Globus pallidus (tissue), 1 donor: ENCODE data around the gene SLC2A8.
A peak's percentile ranks its signal among the peaks of the same experiment; 100 is the strongest.

Experiments used
- DNase-seq: peaks from one replicate; pipeline ENCODE4 v3.0.0-alpha.2; 2015; ENCODE audit warnings: low spot score

SLC2A8 gene

DNA sequence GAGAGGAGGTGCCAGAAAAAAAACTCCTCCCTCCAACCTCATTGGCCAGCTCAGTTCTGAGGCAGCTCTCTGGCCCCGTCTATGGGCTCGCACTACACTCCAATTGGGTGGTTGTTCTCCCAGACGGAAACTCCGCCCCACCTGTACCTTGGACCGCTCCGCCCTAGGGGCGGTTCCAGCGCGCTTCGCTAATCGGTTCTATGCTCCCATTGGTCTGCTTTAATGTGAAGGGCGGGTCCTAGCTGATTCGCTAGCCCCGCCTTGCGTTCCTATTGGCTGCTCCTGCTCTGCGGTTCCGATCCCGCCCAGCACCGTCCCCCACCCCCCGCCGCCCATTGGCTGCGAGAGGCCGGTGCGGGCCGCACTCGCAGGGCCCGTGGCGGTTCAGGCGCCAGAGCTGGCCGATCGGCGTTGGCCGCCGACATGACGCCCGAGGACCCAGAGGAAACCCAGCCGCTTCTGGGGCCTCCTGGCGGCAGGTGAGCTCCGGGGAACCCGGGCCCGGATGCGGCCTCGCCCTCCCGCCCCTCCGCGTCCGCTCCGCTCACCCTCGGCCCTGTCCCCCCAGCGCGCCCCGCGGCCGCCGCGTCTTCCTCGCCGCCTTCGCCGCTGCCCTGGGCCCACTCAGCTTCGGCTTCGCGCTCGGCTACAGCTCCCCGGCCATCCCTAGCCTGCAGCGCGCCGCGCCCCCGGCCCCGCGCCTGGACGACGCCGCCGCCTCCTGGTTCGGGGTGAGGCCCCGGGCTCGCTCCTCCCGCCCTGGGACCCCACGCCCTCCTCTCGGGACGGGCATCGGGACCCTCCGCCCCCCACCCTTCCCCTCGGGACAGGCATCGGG, at the start of gene SLC2A8:
Gene SLC2A8, plus strand, starts transcription at position 362 of the 838 bp plus-strand sequence. Its CDS starts 62 bp downstream, at position 424.
- DNase-seq: peak; percentile 100

- no peak for DNase-seq
Observed at GRCh38 chr9:127347831-127348776, 48.9 kb upstream of the SLC2A8 start.

- no peak for DNase-seq
Observed at GRCh38 chr9:127349483-127350113, 47.4 kb upstream of the SLC2A8 start.

DNA sequence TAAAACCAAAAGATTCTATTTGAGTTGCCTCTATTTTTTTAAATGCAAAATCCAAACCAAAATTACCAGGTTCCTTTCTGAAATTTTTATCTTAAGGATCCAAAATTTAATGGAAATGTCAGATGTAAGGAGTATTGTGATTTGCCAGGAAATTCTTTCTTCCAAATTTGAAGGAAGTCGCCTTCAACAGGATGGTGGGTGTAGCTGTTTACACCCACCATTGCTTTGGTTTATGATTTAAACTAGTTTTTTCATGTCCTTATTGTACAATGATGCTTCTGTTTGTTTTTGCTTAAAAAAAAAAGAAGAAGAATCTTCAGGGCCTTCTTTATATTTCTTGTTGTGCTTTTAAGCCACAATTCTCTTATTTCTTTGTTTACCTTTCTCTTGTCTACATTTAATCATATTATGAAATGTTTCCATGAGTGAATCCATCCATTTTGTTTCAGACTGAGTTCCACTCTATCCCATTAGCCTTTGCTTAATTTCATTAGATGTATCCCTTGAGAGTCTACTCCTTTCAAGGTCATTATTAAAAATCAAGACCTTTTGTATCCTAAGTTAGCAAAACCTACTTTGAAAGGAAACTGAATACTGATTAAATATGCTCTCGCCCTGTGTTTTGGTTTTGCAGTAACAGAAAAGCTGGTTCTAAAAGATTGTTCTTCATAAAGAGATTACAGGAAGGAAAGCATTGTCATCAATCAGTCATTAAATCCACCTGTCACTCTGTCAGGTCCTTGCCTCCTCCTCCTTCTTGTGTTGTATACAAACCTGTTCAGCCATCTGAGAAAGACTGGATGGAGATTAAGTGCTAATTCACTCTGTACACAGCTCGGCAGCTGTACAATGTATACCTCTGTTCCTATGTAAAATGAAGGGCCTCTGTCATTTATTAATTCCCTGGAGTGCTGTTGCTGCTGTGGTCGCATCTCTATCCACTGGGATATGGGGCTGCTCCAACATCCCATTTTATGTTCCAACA, 45.5 kb upstream of the SLC2A8 start:
- DNase-seq: no peak

- no peak for DNase-seq
Observed at GRCh38 chr9:127353882-127354281, 43.1 kb upstream of the SLC2A8 start.

DNA sequence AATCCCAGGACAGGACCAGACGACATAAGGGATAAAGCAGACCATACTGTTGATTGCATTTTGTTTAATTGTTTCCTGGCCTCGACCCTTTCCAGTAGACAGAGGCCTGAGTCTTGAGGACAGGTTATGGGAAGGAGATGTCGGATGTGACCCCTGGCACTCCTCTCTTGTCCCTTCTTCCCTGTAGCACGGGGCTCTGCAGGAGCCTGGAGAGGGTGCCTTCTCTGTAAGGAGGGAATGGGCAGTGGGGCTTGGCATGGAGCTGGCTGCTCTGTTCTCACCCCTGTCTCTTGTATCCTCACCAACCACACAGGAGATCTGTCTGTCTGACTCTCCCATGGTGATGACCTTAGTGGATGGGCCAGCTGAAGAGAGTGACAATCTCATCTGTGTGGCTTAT, 40.1 kb upstream of the SLC2A8 start:
- no peak for DNase-seq

GRCh38 chr9:127358023-127358535, 38.9 kb upstream of the SLC2A8 start:
- no peak for DNase-seq

DNA sequence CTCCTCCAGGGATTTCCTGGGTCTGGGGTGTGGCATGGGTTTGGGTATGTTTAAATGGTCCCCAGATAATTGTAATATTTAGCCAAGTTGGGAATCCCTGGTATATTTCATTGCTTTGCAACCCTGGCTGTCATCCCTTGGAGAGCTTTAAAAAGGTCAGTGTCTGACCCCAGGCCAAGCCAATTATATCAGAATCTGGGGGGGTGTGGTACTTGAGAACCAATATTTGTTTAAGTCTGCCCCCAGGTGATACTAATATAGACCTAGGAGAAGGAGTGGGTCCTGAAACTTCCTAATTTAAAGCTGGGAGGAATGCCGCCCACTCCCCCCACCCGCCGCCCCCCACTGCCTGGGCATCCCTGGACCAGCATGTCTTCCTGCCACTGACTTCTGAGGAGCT, 38.2 kb upstream of the SLC2A8 start:
- no peak for DNase-seq

GRCh38 chr9:127360250-127360649, 36.7 kb upstream of the SLC2A8 start:
- DNase-seq: peak; percentile 32

- DNase-seq: peak; percentile 40
Observed at GRCh38 chr9:127360829-127361228, 36.1 kb upstream of the SLC2A8 start.

- no peak for DNase-seq
Observed at GRCh38 chr9:127361561-127361960, 35.4 kb upstream of the SLC2A8 start.

DNA sequence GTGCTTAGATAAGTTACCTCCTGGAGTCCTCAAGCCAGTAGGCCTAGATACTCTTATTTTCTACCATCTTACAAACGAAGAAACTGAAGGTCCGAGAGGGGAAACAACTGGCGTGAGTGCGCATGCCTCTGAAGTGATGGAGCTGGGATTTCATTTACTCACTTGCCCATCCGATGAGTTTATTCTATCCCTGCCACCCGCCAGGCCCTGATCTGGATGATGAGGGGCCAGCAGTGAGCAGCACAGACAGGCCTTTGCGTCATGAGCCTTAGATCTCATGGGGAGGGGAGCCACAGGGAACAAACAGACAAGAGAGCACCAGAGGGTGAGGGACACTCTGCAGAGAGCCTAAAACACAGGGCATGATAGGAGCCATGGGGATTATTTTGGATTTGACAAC, 34.1 kb upstream of the SLC2A8 start:
- DNase-seq: no peak

GRCh38 chr9:127365461-127365860, 31.5 kb upstream of the SLC2A8 start:
- no peak for DNase-seq

DNA sequence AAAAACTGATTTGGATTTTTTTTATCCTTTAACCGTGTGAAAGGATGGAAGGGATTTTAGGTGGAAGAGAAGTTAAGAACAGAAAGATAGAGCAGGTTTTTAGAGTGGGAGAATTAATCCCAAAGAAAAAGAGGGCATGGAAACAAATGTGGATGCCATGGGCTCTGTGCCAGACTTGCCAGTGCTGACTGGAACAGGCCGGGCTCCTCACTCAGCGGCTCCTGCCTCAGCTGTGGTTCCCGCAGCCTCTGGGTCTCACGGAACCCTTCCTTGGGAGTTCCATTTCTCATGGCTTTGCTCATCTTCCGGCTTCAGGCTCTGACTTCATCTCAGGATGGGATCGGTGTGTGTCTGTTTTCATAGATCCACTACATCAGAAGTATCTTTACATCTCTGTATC, 30.4 kb upstream of the SLC2A8 start:
- peak; percentile 45 for DNase-seq

- DNase-seq: no peak
Observed at GRCh38 chr9:127368852-127369402, 28.0 kb upstream of the SLC2A8 start.

GRCh38 chr9:127369428-127369827, 27.5 kb upstream of the SLC2A8 start:
- no peak for DNase-seq

- DNase-seq: no peak
Observed at GRCh38 chr9:127370147-127370579, 26.8 kb upstream of the SLC2A8 start.

DNA sequence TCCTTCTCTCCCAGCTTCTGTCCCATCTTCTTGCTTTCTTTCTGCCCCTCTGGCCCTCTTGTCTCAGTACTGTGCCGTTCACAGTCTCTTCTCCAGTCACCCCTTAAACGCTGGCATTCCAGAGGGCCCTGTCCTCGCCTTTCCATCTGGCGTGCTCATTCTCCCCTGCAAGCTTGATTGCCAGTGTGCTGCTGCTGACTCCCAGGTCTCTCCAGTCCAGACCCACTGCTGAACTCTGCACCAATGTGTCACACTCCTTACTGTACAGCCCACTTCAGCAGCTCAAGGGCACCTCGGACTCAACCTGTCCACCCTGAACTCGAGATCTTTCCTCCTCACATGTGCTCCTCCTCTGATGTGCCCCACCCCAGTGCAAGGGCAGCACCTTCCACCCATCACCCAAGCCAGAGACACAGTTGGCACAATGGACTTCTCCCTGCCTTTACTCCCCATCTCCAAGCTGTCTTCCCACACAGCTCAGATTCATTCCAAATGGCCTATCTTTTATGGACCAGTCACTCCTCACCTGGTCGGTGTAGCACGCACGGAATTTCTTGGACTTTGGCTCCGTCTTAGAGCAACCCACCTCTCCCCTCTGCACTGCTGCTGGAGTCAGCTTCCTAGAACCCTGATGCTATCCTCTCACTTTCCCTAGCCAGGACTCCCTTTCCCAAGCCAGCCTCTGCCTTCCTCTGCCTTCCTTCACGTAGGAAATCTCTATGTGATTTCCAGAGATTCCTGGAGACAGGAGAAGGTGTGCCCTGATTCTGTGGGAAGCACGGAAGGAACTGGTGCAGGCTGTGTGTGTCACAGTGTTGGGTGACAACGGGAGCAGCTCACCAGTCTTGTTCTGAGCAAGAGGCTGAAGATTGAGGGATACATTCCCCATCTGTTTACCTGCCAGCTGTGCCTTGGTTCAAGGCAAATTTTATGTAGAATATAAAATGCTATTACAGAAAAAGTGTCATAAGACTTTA, 26.0 kb upstream of the SLC2A8 start:
- no peak for DNase-seq

DNA sequence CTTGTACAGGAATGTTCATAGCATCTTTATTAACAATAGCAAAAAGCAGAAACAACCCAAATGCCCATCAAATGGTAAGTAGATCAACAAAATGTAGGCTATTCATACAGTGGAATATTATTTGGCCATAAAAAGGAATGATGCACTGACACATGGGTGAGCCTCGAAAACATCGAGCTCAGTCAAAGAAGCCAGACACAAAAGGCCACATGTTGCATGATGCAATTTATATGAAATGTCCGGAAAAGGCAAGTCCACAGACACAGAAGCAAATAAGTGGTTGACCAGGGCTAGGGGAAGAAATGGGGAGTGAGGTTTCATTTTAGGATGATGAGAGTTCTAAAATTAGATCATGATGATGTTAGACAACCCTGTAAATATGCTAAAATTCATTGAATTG, 16.5 kb upstream of the SLC2A8 start:
- no peak for DNase-seq
